ENCODE results near the gene THADA.
A peak's percentile ranks its signal among the peaks of the same experiment; 100 is the strongest.

THADA gene

GRCh38 chr2:43323857-43324256 lies 272.0 kb downstream of the THADA start:
- Histone ChIP-seq H3K27ac (ENCODE audit: low read length) (peak overlapping the region; percentile 25), H3K4me3 (ENCODE audit: low read length in 2 of 2) (no peak overlapping the region)

GRCh38 chr2:43321446-43321845 lies 274.4 kb downstream of the THADA start:
- Histone ChIP-seq H3K9me3 (ENCODE audit: control insufficient read depth in 2 of 2, low read length in 2 of 2) (no peaks in the 10 kb centered on the region), H3K27ac (ENCODE audit: low read length) (no peak overlapping the region), H3K9ac (ENCODE audit: low read length in 2 of 2) (no peak overlapping the region), H3K27me3 (ENCODE audit: control insufficient read depth in 1 of 2, insufficient read depth in 2 of 2, low read length in 2 of 2) (no peaks in the 10 kb centered on the region), H3K4me3 (ENCODE audit: low read length in 2 of 2) (no peak overlapping the region), H3K4me1 (ENCODE audit: control insufficient read depth, insufficient read depth, low read length) (peaks cover 8% of the 10 kb centered on the region), H3K36me3 (ENCODE audit: control insufficient read depth in 2 of 2, insufficient read depth in 2 of 2, low read length in 2 of 2) (no peaks in the 10 kb centered on the region)

More at GRCh38 chr2:43323857-43324256, 272.0 kb downstream of the THADA start:
- Histone ChIP-seq H3K4me1 (ENCODE audit: control insufficient read depth, insufficient read depth, low read length) (peaks cover 22% of the 10 kb centered on the region), H3K9ac (ENCODE audit: low read length in 2 of 2) (no peak overlapping the region), H3K9me3 (ENCODE audit: control insufficient read depth in 2 of 2, low read length in 2 of 2) (no peaks in the 10 kb centered on the region), H3K27me3 (ENCODE audit: control insufficient read depth in 1 of 2, insufficient read depth in 2 of 2, low read length in 2 of 2) (no peaks in the 10 kb centered on the region), H3K36me3 (ENCODE audit: control insufficient read depth in 2 of 2, insufficient read depth in 2 of 2, low read length in 2 of 2) (no peaks in the 10 kb centered on the region)

- Histone ChIP-seq H3K9me3 (ENCODE audit: control insufficient read depth in 2 of 2, low read length in 2 of 2) (no peaks in the 10 kb centered on the region), H3K4me3 (ENCODE audit: low read length in 2 of 2) (no peak overlapping the region), H3K4me1 (ENCODE audit: control insufficient read depth, insufficient read depth, low read length) (peaks cover 6% of the 10 kb centered on the region), H3K9ac (ENCODE audit: low read length in 2 of 2) (no peak overlapping the region), H3K27ac (ENCODE audit: low read length) (no peak overlapping the region), H3K27me3 (ENCODE audit: control insufficient read depth in 1 of 2, insufficient read depth in 2 of 2, low read length in 2 of 2) (no peaks in the 10 kb centered on the region), H3K36me3 (ENCODE audit: control insufficient read depth in 2 of 2, insufficient read depth in 2 of 2, low read length in 2 of 2) (no peaks in the 10 kb centered on the region)
Observed at GRCh38 chr2:43319541-43319940, 276.3 kb downstream of the THADA start.

- Histone ChIP-seq H3K36me3 (ENCODE audit: control insufficient read depth in 2 of 2, insufficient read depth in 2 of 2, low read length in 2 of 2) (no peaks in the 10 kb centered on the region), H3K4me3 (ENCODE audit: low read length in 2 of 2) (no peak overlapping the region), H3K9ac (ENCODE audit: low read length in 2 of 2) (no peak overlapping the region), H3K27me3 (ENCODE audit: control insufficient read depth in 1 of 2, insufficient read depth in 2 of 2, low read length in 2 of 2) (no peaks in the 10 kb centered on the region), H3K4me1 (ENCODE audit: control insufficient read depth, insufficient read depth, low read length) (peaks cover under 1% of the 10 kb centered on the region), H3K27ac (ENCODE audit: low read length) (no peak overlapping the region), H3K9me3 (ENCODE audit: control insufficient read depth in 2 of 2, low read length in 2 of 2) (no peaks in the 10 kb centered on the region)
Observed at GRCh38 chr2:43318791-43319190, 277.0 kb downstream of the THADA start.

GRCh38 chr2:43317680-43318079 lies 278.2 kb downstream of the THADA start:
- no peaks in the 10 kb centered on the region for H3K27me3 ChIP-seq (ENCODE audit: control insufficient read depth in 1 of 2, insufficient read depth in 2 of 2, low read length in 2 of 2)
- no peaks in the 10 kb centered on the region for H3K9me3 ChIP-seq (ENCODE audit: control insufficient read depth in 2 of 2, low read length in 2 of 2)

GRCh38 chr2:43317194-43317593 lies 278.6 kb downstream of the THADA start:
- Histone ChIP-seq H3K4me3 (ENCODE audit: low read length in 2 of 2) (no peak overlapping the region), H3K4me1 (ENCODE audit: control insufficient read depth, insufficient read depth, low read length) (peaks cover 11% of the 10 kb centered on the region), H3K36me3 (ENCODE audit: control insufficient read depth in 2 of 2, insufficient read depth in 2 of 2, low read length in 2 of 2) (no peaks in the 10 kb centered on the region), H3K27me3 (ENCODE audit: control insufficient read depth in 1 of 2, insufficient read depth in 2 of 2, low read length in 2 of 2) (no peaks in the 10 kb centered on the region), H3K9ac (ENCODE audit: low read length in 2 of 2) (no peak overlapping the region), H3K9me3 (ENCODE audit: control insufficient read depth in 2 of 2, low read length in 2 of 2) (no peaks in the 10 kb centered on the region), H3K27ac (ENCODE audit: low read length) (no peak overlapping the region)

More at GRCh38 chr2:43317680-43318079, 278.2 kb downstream of the THADA start:
- Histone ChIP-seq H3K9ac (ENCODE audit: low read length in 2 of 2) (no peak overlapping the region), H3K27ac (ENCODE audit: low read length) (no peak overlapping the region), H3K4me1 (ENCODE audit: control insufficient read depth, insufficient read depth, low read length) (peaks cover 11% of the 10 kb centered on the region), H3K4me3 (ENCODE audit: low read length in 2 of 2) (no peak overlapping the region), H3K36me3 (ENCODE audit: control insufficient read depth in 2 of 2, insufficient read depth in 2 of 2, low read length in 2 of 2) (no peaks in the 10 kb centered on the region)

GRCh38 chr2:43315482-43315881 lies 280.4 kb downstream of the THADA start:
- H3K4me3 ChIP-seq (ENCODE audit: low read length in 2 of 2): no peak overlapping the region
- H3K27ac ChIP-seq (ENCODE audit: low read length): no peak overlapping the region
- H3K9me3 ChIP-seq (ENCODE audit: control insufficient read depth in 2 of 2, low read length in 2 of 2): no peaks in the 10 kb centered on the region
- no peaks in the 10 kb centered on the region for H3K36me3 ChIP-seq (ENCODE audit: control insufficient read depth in 2 of 2, insufficient read depth in 2 of 2, low read length in 2 of 2)
- no peaks in the 10 kb centered on the region for H3K27me3 ChIP-seq (ENCODE audit: control insufficient read depth in 1 of 2, insufficient read depth in 2 of 2, low read length in 2 of 2)
- no peak overlapping the region for H3K9ac ChIP-seq (ENCODE audit: low read length in 2 of 2)
- H3K4me1 ChIP-seq (ENCODE audit: control insufficient read depth, insufficient read depth, low read length): peaks cover 11% of the 10 kb centered on the region

- H3K9ac ChIP-seq (ENCODE audit: low read length in 2 of 2): no peak overlapping the region
- no peaks in the 10 kb centered on the region for H3K27me3 ChIP-seq (ENCODE audit: control insufficient read depth in 1 of 2, insufficient read depth in 2 of 2, low read length in 2 of 2)
- peak overlapping the region; percentile 43 for H3K27ac ChIP-seq (ENCODE audit: low read length)
- H3K36me3 ChIP-seq (ENCODE audit: control insufficient read depth in 2 of 2, insufficient read depth in 2 of 2, low read length in 2 of 2): no peaks in the 10 kb centered on the region
- H3K4me3 ChIP-seq (ENCODE audit: low read length in 2 of 2): no peak overlapping the region
- no peaks in the 10 kb centered on the region for H3K9me3 ChIP-seq (ENCODE audit: control insufficient read depth in 2 of 2, low read length in 2 of 2)
- H3K4me1 ChIP-seq (ENCODE audit: control insufficient read depth, insufficient read depth, low read length): peaks cover 11% of the 10 kb centered on the region
Observed at GRCh38 chr2:43314299-43314927, 281.4 kb downstream of the THADA start.

GRCh38 chr2:43313642-43314017 lies 282.2 kb downstream of the THADA start:
- H3K27me3 ChIP-seq (ENCODE audit: control insufficient read depth in 1 of 2, insufficient read depth in 2 of 2, low read length in 2 of 2): no peaks in the 10 kb centered on the region
- peak overlapping the region; percentile 56 for H3K27ac ChIP-seq (ENCODE audit: low read length)
- H3K4me3 ChIP-seq (ENCODE audit: low read length in 2 of 2): peak overlapping the region in 1 of 2 donors; percentile 37
- H3K9me3 ChIP-seq (ENCODE audit: control insufficient read depth in 2 of 2, low read length in 2 of 2): no peaks in the 10 kb centered on the region
- H3K9ac ChIP-seq (ENCODE audit: low read length in 2 of 2): no peak overlapping the region
- H3K4me1 ChIP-seq (ENCODE audit: control insufficient read depth, insufficient read depth, low read length): peaks cover 11% of the 10 kb centered on the region
- no peaks in the 10 kb centered on the region for H3K36me3 ChIP-seq (ENCODE audit: control insufficient read depth in 2 of 2, insufficient read depth in 2 of 2, low read length in 2 of 2)

- no peaks in the 10 kb centered on the region for H3K27me3 ChIP-seq (ENCODE audit: control insufficient read depth in 1 of 2, insufficient read depth in 2 of 2, low read length in 2 of 2)
- H3K27ac ChIP-seq (ENCODE audit: low read length): peak overlapping the region; percentile 56
- no peaks in the 10 kb centered on the region for H3K9me3 ChIP-seq (ENCODE audit: control insufficient read depth in 2 of 2, low read length in 2 of 2)
- peak overlapping the region in 1 of 2 donors; percentile 37 for H3K4me3 ChIP-seq (ENCODE audit: low read length in 2 of 2)
- H3K9ac ChIP-seq (ENCODE audit: low read length in 2 of 2): peak overlapping the region in 1 of 2 donors; percentile 59
- H3K4me1 ChIP-seq (ENCODE audit: control insufficient read depth, insufficient read depth, low read length): peaks cover 11% of the 10 kb centered on the region
- H3K36me3 ChIP-seq (ENCODE audit: control insufficient read depth in 2 of 2, insufficient read depth in 2 of 2, low read length in 2 of 2): no peaks in the 10 kb centered on the region
Observed at GRCh38 chr2:43312755-43313641, 282.8 kb downstream of the THADA start.

GRCh38 chr2:43311276-43311675 lies 284.6 kb downstream of the THADA start:
- H3K27me3 ChIP-seq (ENCODE audit: control insufficient read depth in 1 of 2, insufficient read depth in 2 of 2, low read length in 2 of 2): no peaks in the 10 kb centered on the region
- no peak overlapping the region for H3K9ac ChIP-seq (ENCODE audit: low read length in 2 of 2)
- no peaks in the 10 kb centered on the region for H3K36me3 ChIP-seq (ENCODE audit: control insufficient read depth in 2 of 2, insufficient read depth in 2 of 2, low read length in 2 of 2)
- peaks cover 14% of the 10 kb centered on the region for H3K4me1 ChIP-seq (ENCODE audit: control insufficient read depth, insufficient read depth, low read length)
- H3K4me3 ChIP-seq (ENCODE audit: low read length in 2 of 2): no peak overlapping the region
- no peaks in the 10 kb centered on the region for H3K9me3 ChIP-seq (ENCODE audit: control insufficient read depth in 2 of 2, low read length in 2 of 2)
- H3K27ac ChIP-seq (ENCODE audit: low read length): no peak overlapping the region

Measured in stomach smooth muscle (tissue), 2 donors.